Thoracic aorta (tissue), 2 donors: ENCODE data around the gene SYCE3. TPM values are rescaled to one million over a fixed set of nuclear protein-coding genes. Genes with fewer than 3 reads are reported as not detected.

ENCODE experiments used
- ATAC-seq: fragments of 150-250 bp; one replicate; pipeline ENCODE4 v1.8.0; 2017; ENCODE audit warnings: low read depth; ENCODE audit not compliant: insufficient number of reproducible peaks, low FRiP score
- DNase-seq: peaks from one replicate; pipeline ENCODE4 v3.0.0-alpha.2; 2020; ENCODE audit warnings: low spot score
- H3K27ac ChIP-seq, 2 donors: fragments of 200-600 bp; sonication (generic); 1 replicate in 1 of 2; 2 replicates in 1 of 2; pipeline ENCODE4 v1.5.1; 2016; ENCODE audit warnings: mild to moderate bottlenecking in 2 of 2, moderate library complexity in 2 of 2
- H3K27me3 ChIP-seq: fragments of 200-600 bp; sonication (generic); replicated peaks from 2 replicates; pipeline ENCODE4 v1.6.0; 2016; ENCODE audit warnings: mild to moderate bottlenecking; ENCODE audit not compliant: insufficient read depth
- H3K36me3 ChIP-seq: fragments of 200-600 bp; sonication (generic); one replicate; pipeline ENCODE4 v1.5.1; 2016
- H3K4me1 ChIP-seq, 2 donors: fragments of 200-600 bp; sonication (generic); 1 replicate in 1 of 2; 2 replicates in 1 of 2; pipeline versions ENCODE4 v1.5.1 to v1.6.0; 2016; ENCODE audit warnings: low read depth in 2 of 2, mild to moderate bottlenecking in 1 of 2; ENCODE audit not compliant: control insufficient read depth in 1 of 2
- H3K4me3 ChIP-seq: fragments of 200-600 bp; sonication (generic); 2 replicates; pipeline ENCODE4 v1.5.1; 2016; ENCODE audit warnings: mild to moderate bottlenecking
- H3K9me3 ChIP-seq: fragments of 200-600 bp; sonication (generic); 2 replicates; pipeline ENCODE4 v1.5.1; 2016
- CTCF ChIP-seq: fragments of 200-600 bp; sonication (generic); IDR thresholded peaks from one replicate; pipeline ENCODE4 v1.5.1; 2019; ENCODE audit warnings: antibody characterized with exemption
- total RNA-seq, 2 donors: library from RNA; depleted of rRNA; stranded (reverse); fragments of >200 nt; gene quantifications; one replicate each; pipeline versions ENCODE4 v1.1.0 to v1.2.3, GENCODE V29; 2016

Gene SYCE3
- total RNA-seq, 2 donors from 2014 or later: not detected

GRCh38 chr22:50513175-50513574, 49.5 kb downstream of the SYCE3 start:
- Histone ChIP-seq H3K27ac (no peak overlapping the region), H3K36me3 (peaks cover 16% of the 10 kb centered on the region), H3K9me3 (no peaks in the 10 kb centered on the region), H3K27me3 (no peaks in the 10 kb centered on the region), H3K4me3 (no peak overlapping the region), H3K4me1 (peaks cover 9 to 11% of the 10 kb centered on the region in 2 donors)
- no peak for ATAC-seq
- no peak for DNase-seq
- TF ChIP-seq CTCF: no peak

GRCh38 chr22:50508897-50509296, 53.8 kb downstream of the SYCE3 start:
- Histone ChIP-seq H3K36me3 (peaks cover 18% of the 10 kb centered on the region), H3K4me1 (peaks cover 15 to 29% of the 10 kb centered on the region in 2 donors), H3K4me3 (peak overlapping the region; percentile 92), H3K9me3 (no peaks in the 10 kb centered on the region), H3K27me3 (no peaks in the 10 kb centered on the region), H3K27ac (peak overlapping the region; percentile 82 to 89)
- DNase-seq (no peak), ATAC-seq (no peak)
- TF ChIP-seq CTCF: no peak

- no peak for TF ChIP-seq CTCF
- peak; percentile 77 for ATAC-seq
- H3K27me3 ChIP-seq: no peaks in the 10 kb centered on the region
- H3K9me3 ChIP-seq: no peaks in the 10 kb centered on the region
- H3K27ac ChIP-seq: peak within 1 kb of the TSS; percentile 82 to 89
- H3K4me1 ChIP-seq: peaks cover 15 to 29% of the 10 kb centered on the region in 2 donors
- peak within 1 kb of the TSS; percentile 100 for H3K4me3 ChIP-seq
- H3K36me3 ChIP-seq: peaks cover 19% of the 10 kb centered on the region
- peak; percentile 86 for DNase-seq
Observed at GRCh38 chr22:50507991-50508884, 54.5 kb downstream of the SYCE3 start, which contains the start of gene NCAPH2. TSS of gene NCAPH2 (plus strand) at chr22:50508224. CDS start at chr22:50508338, 114 bp downstream.

GRCh38 chr22:50507421-50507990, 55.2 kb downstream of the SYCE3 start, which contains the start of gene LMF2:
TSS of gene LMF2 (minus strand) at chr22:50507702. CDS start at chr22:50507675, 27 bp downstream.
- DNase-seq (no peak), ATAC-seq (peak; percentile 72)
- H3K4me3 ChIP-seq: peak within 1 kb of the TSS; percentile 100
- no peaks in the 10 kb centered on the region for H3K27me3 ChIP-seq
- peak within 1 kb of the TSS; percentile 82 to 89 for H3K27ac ChIP-seq
- H3K36me3 ChIP-seq: peaks cover 22% of the 10 kb centered on the region
- TF ChIP-seq CTCF: no peak
- H3K9me3 ChIP-seq: no peaks in the 10 kb centered on the region
- H3K4me1 ChIP-seq: peaks cover 15 to 29% of the 10 kb centered on the region in 2 donors
